Effector CD4-positive, alpha-beta T cell (primary cell): ENCODE data around the gene RNASET2.
"Not testable (repeated sequence)": the region's sequence is repeated elsewhere in the genome, so short reads cannot be mapped to it uniquely, and the experiment has no call there.

ENCODE experiments used
- DNase-seq: peaks from one replicate; pipeline ENCODE4 v3.0.0-alpha.2; 2020

Gene RNASET2

GRCh38 chr6:166926748-166927147 is 29.6 kb downstream of the RNASET2 start:
- no peak for DNase-seq

GRCh38 chr6:166925141-166925996 is 31.0 kb downstream of the RNASET2 start:
- no peak for DNase-seq

DNA sequence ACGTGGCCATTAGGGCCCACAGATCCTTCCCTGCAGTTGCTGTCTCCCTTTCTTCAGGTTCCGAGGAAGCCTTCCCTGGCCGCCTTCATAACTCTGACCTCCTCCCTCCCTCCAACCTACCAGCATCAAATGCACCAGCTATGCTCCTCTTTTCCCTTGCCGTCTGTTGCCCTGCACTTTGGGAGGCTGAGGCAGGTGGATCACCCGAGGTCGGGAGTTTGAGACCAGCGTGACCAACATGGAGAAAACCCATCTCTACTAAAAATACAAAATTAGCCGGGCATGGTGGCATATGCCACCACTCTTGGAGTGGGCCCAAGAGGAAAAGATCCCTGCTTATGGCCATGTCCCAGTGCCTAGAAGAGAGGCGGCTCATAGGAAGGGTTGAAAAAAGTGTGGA is 31.8 kb downstream of the RNASET2 start:
- DNase-seq, result no peak

DNA sequence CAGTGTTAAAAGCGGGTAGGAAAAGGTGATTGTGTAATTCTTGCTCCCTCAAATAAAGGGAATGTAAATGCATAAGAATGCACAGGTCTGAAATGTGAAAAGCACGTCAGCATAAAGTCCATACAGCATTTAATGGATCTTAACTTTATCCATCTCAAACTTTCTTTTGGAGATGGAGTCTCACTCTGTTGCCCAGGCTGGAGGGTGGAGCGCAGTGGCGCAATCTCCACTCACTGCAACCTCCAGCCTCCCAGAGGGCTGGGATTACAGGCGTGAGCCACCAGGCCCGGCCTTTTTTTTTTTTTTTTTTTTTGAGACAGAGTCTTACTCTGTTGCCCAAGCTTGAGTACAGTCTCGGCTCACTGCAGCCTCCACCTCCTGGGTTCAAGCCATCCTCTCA is 33.4 kb downstream of the RNASET2 start:
- no peak for DNase-seq

DNA sequence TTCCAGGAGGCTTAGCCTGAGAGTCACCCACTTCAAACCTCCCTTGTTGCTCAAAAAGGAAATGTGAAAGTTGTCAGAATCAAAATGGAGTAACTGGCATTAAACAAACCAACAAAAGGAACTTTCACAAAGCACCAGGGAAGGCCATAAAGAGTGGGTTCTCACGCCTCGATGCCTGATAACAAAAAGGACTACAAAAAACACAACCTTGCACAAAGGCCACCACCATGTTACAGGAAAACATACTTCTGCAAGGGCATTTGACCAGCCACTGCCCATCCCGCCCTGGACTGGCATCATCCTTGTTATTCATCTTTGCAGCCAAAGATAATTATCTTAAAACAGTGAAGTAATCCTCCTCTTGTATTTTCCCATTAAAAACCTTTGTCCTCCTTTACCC is 34.8 kb downstream of the RNASET2 start:
- no peak for DNase-seq

- no peak for DNase-seq
These were observed 39.5 kb downstream of the RNASET2 start for GRCh38 chr6:166916824-166917223.

- DNase-seq, result not testable (repeated sequence)
These were observed 40.9 kb downstream of the RNASET2 start for GRCh38 chr6:166915484-166915883.

DNA sequence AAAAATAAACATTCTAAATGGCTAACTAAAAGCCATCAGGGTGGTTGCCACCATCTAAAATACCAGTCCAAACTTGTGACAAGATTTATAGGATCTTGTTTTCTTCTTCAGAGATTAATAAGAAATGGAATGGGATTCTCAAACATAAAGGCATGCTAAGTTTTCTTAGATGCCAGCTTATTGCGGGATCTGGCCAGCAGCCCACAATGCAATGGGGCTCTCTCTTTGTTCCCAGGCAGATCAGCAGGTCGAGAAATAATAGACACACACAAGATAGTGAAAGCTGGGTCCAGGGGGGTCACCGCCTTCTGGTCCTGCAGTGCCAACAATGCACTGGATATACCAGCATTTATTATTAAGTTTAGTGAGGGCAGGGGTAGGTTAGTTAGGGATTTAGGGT is 41.4 kb downstream of the RNASET2 start:
- not testable (repeated sequence) for DNase-seq

DNA sequence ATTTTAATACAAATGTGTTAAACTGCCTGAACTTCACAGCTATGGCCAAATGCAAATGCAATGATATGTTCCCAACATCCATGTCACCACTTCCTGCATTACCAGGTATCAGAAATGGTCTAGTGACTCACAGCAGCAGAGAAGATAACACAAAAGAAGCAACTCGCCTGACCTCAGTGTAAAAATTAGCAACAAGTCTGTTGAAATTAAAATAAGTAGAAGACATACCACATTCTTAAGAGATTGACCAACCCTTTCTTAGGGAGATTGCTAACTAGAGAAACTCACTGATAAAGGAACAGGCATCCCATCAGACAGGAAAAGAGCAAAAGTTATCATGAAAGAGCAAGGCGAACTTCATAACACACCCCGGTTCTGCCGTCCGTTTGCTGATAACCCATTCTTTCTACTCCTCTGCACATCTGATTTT is 45.1 kb downstream of the RNASET2 start:
- DNase-seq, result no peak

DNA sequence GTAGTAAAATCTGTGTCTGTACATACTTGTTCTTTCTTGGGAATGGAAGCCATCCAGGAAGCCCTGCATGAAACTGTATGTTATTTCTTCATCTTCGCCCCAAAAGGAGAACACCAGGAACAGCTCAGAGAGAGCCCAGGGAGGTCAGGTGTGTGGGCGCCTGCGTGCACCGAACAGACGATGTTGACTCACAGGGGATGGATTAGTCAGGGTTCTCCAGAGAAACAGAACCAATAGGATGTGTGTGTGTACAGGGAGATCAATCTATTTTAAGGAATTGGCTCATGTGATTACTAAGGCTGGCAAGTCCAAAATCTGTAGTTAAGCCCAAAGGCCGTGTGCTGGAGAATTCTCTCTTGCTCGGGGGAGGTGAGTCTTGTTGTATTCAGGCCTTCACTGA is 45.7 kb downstream of the RNASET2 start:
- DNase-seq, result no peak

GRCh38 chr6:166908811-166909210 is 47.5 kb downstream of the RNASET2 start:
- no peak for DNase-seq

- no peak for DNase-seq
These were observed 48.2 kb downstream of the RNASET2 start for GRCh38 chr6:166907871-166908806.

GRCh38 chr6:166907373-166907841 is 48.9 kb downstream of the RNASET2 start:
- DNase-seq, result no peak

GRCh38 chr6:166906376-166907044 is 49.8 kb downstream of the RNASET2 start:
- no peak for DNase-seq

DNA sequence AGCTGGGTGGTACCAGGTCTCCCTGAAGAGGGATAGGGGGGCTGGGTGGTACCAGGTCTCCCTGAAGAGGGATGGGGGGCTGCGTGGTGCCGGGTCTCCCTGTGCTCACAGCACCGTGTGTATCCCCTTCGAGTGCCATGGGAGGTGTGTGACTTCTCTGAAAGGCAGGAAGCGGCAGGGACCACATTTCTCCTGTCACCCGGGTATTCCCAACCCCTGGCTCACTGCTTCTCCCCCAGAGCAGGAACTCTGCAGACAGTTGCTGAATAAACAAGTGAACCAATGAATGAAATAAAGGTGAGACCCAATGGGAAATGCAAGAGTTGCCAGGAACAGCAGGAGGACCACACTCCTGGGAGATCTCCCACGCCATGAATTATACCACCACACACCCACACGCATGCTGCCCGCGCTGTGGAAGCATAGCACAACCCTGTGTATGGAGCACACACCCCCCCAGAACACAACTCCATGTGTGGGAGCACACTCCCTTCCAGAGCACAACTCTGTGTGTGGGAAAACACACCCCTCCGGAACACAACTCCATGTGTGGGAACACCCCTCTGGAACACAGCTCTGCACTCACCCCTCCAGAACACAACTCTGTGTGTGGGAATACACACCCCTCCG is 50.7 kb downstream of the RNASET2 start:
- DNase-seq, result no peak

GRCh38 chr6:166905013-166905412 is 51.3 kb downstream of the RNASET2 start:
- DNase-seq, result no peak

- DNase-seq, result no peak
These were observed 52.1 kb downstream of the RNASET2 start for GRCh38 chr6:166904101-166904746.

- DNase-seq, result no peak
These were observed 52.9 kb downstream of the RNASET2 start for GRCh38 chr6:166903500-166903899.

DNA sequence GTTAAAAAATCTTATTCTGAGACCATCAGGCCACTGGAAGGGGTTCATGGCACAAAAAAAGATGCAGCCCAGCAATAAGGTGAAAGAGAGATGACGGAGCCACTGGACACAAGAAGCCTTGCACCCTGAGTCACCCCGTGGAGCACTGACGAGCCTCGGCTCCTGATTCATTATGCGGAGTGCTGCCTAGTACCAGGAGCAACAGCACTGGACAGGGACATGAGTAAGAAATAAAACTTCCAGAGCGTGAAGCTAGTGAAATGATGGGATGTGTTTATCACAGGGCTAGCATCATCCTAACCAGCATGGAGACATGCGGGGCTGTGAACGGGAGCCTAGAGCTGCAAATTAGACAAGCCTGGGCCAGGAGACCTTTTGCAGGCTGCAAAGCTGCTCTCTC is 53.3 kb downstream of the RNASET2 start:
- DNase-seq, result no peak

DNA sequence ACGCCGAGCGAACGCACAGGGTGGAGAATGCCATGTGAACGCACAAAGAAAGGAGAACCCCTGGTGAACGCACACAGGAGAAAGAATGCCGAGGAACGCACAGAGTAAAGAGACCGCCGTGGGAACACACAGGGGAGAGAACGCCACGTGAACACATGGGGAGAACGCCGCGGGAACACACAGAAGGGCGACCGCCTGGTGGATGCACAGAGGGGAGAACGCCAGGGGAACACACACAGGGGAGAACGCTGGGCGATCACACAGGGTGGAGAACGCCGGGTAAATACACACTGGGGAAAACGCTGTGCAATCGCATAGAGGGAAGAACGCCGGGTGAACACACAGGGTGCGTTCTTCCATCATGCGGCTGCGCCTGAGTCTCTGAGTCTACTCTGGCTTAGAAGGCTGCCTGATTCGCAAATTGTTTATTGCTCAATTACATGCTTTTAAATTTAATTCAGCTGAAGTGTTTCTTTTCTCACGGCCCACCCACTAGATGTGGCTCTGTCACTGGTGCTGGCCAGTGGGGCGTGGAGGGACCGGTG is 54.1 kb downstream of the RNASET2 start:
- DNase-seq, result no peak

DNA sequence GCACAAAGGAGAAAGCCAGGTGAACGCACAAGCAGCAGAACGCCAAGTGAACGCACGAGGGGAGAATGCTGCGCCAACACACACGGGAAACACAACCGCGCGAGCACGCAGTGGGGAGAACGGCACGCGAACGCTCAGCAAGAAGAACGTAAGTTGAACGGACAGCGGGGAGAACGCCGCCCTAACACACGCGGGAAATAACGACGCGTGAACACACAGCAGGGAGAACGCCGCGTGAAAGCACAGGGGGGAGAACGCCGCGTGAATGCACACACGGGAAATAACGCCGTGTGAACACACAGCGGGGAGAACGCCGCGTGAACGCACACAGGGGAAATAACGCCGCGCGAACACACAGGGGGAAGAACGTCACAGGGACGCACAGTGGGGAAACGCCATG is 54.7 kb downstream of the RNASET2 start:
- DNase-seq, result no peak
